ENCODE data around the gene HOXC9.

The HOXC9 gene

GRCh38 chr12:53976823-53977595, 23.0 kb upstream of the HOXC9 start:
- DNase-seq = no peak

DNA sequence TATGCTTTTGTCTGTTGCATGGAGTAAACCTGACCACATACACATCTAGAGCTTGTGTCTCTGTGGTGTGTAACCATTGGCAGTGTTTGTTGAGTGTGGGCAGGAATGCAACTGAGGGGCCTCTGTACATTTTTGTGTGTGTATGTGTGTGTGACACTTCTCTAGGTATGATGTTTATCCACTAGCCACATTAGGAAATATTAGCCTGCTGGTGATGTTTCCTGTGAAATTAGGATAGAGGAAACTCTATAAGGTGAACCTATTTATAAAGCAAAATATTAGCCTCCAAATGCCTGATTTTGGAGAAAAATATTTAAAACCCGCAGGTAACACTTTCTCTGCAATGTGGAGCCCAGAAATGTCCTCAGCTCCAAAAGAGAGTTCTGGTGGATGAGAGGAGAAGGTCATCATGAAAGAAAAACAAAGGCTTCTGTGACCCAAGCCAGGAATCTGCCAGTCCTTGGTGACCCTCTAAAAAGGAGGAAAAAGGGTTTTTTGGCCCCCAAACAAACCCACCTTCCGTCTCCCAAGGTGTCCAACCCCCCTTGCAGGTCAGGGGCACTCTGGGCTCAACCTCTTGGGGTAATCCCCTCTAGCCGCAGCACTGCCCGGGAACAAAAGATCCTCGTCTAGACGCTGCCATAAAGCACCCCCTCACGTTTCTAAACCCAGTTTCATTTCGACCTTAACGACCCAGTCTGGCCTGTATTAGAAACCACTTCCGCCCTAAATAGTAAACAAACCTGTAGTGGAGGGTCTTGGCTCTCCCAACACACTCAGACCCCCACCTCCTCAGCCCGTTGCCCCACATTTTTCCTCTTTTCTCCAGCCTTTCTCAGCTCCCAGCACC, 22.1 kb upstream of the HOXC9 start:
- no peak for DNase-seq

GRCh38 chr12:53978477-53979356, 21.2 kb upstream of the HOXC9 start:
- no peak for DNase-seq

- DNase-seq = no peak
Measured at GRCh38 chr12:53980104-53980801, 19.7 kb upstream of the HOXC9 start.

GRCh38 chr12:53980802-53981496, 19.0 kb upstream of the HOXC9 start:
- DNase-seq = no peak

DNA sequence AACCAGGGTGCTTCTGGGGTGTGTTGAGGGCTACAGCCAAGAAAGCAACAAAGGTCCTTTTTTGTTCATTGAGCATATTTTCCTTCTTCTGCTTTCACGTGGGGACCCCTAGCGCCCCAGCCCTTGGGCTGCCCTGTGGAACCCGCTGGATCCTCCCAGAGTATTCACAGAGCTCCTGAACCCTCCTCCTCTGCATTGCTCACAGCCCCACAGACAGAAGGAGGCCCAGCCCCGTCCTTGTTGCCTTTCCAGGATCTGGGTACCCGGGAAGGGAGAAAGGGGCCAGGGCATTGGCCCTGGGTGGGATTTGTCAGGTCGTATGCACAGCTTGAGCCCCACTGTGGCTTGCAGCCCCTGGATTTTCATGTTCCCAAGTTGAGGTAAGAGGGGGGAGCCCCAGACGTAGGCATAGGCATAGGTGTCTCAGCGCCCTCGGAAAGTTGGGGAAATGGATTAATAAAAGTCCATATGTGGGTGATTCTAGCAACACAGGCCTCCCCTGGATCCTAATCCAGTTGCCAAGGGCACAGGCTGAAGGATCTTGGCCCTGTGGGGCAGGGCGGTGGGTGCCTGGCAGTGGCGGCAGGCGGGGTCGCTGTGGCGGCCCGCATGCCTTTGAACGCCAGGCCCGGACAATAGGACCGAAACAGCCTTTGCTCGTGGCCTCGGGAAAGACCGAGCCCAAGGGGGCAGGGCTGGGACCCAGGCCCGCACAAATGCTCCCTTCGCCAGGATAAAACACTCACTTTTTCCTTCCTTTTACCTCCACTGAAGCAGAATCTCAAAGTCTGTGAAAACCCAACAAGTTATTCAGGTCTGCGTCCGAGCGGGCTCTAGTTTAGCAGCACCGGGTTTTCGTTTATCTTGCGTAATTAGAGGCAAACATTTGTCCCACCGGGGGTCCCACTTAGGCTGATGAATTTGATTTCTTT, 18.1 kb upstream of the HOXC9 start:
- no peak for DNase-seq

DNA sequence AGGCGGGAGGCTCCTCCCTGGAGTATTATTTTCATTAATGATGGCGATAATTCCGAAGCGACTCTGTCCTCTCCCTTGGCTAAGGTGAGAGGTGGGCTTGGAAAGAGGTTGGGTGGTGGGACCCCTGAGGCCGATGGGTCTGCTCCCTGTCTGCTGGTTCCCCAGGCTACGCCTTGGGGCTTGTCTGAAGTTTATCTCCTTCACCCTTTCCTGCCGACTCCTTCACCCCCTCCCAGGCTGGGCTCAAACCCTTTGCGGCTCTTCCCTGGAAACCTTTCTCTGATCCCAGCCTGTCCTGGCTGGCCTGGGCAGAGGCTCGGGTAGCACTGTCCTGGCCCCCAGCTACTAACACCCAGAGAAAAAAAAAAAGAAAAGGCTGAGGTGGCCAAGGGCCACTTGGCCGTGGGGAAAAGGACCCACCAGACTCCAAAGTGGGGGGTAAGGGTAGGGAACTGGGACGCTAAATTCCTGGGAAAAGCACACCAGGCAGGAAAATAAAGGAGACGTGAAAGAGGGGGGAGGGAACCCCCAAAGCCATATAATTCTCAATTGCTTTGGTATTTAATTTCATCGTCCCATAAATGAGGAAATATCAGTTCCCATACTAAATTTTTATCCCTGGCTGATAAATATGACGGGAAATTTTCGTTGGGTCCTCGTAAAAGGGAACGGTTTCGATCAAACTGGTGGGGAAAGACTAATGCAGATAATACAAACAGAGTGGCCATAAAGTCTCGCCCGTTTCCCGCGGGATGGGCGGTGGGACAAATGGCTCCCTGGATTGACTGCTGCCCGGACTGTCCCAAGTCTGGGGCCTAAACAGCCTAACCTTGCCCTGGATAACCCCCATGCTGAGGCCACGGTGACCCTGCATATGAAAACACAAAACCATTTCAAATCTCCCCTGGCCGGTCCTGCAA, 17.1 kb upstream of the HOXC9 start:
- no peak for DNase-seq

- DNase-seq = no peak
Measured at GRCh38 chr12:53983568-53983949, 16.4 kb upstream of the HOXC9 start.

- DNase-seq = no peak
Measured at GRCh38 chr12:53983950-53984572, 15.9 kb upstream of the HOXC9 start.

DNA sequence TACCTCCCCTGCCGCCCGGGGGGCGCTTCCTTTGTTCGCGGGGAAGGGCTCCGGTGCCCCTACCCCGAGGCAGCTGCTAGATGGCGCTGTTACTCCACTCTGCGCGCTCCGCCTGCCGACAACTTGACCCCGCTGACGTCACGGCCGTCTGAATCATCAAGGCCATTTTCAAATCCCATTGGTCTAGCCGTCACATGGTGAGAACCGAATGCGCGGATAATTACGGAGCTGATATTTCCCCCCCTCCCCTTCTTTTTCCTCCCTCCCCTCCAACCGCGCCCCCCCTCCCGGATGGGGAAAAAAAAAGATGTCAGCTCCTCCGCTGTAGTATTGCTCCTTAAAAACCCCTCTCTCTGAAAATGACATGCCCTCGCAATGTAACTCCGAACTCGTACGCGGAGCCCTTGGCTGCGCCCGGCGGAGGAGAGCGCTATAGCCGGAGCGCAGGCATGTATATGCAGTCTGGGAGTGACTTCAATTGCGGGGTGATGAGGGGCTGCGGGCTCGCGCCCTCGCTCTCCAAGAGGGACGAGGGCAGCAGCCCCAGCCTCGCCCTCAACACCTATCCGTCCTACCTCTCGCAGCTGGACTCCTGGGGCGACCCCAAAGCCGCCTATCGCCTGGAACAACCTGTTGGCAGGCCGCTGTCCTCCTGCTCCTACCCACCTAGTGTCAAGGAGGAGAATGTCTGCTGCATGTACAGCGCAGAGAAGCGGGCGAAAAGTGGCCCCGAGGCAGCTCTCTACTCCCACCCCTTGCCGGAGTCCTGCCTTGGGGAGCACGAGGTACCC, 14.9 kb upstream of the HOXC9 start, which contains the start of gene HOXC10:
TSS of gene HOXC10 (plus strand) at position 246 of the 791 bp plus-strand sequence. CDS start at position 360, 114 bp downstream.
- DNase-seq = peak; percentile 81 to 82

- no peak for DNase-seq
Measured at GRCh38 chr12:53985692-53985993, 14.3 kb upstream of the HOXC9 start.

DNA sequence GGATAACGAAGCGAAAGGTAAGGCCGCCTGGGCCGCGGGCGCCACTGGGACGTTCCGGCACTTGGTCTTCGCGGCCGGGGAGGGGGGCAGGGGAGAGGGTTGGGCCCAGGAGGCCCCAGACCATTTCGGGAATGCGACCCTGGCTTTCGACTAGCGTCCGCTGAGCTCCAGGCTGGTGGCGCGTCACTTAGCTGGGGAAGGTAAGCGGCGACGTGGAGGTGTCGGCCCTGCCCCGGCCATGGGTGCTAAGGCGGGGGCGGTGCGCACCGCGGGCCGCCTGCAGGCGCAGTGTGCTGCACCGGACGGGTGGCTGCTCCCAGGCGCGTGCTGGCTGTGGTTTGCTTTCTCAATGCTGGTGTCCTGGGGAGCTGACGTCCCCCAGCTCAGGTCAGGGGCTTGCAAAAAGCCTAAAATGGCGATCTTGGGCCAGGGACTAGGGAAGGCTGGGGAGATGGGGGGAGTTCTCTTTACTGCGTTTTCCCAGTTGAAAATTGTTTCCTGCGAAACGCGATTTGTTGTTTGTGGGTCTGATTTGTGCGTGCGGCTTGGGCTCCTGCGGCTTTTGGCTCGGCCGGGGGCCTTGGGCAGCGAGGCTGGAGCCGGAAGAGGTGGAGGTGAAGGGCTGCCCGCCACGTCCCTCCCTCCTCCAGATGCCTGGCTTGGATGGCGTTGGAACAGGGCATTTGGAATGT, 13.8 kb upstream of the HOXC9 start:
- DNase-seq = no peak

GRCh38 chr12:53986686-53987483, 13.1 kb upstream of the HOXC9 start:
- no peak for DNase-seq

GRCh38 chr12:53987787-53988230, 12.2 kb upstream of the HOXC9 start:
- DNase-seq = no peak

- DNase-seq = no peak
Measured at GRCh38 chr12:53988541-53989226, 11.3 kb upstream of the HOXC9 start.
